ENCODE measurements around the gene LRBA.

Gene LRBA

DNA sequence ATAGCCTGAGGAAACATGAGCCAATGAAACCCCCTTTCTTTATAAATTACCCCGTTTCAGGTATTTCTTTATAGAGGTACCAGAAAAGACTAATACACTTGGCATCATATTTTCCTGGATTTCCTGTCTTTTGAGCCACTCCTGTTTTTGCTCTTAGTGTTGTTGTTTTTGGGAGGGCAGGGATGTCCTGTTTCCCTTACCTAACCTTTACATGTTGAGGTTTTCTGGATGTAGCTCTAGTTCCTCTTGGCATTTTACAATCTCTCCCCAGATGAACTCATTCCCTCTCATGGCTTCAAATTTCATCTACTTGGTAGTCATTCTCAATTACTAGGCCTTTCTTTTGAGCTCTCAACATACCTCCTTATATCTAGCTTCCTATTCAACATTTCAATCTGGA is 537.2 kb downstream of the LRBA start:
- DNase-seq (ENCODE audit: low read depth) = no peak
- no peak for TF ChIP-seq CTCF (IDR thresholded peaks at IDR 0.05; ENCODE audit: low read length, missing control alignments)
- H3K4me3 ChIP-seq (replicated peaks; ENCODE audit: low read depth, low read length) = no peak overlapping the region

GRCh38 chr4:150476776-150477175 is 538.3 kb downstream of the LRBA start:
- TF ChIP-seq CTCF (IDR thresholded peaks at IDR 0.05; ENCODE audit: low read length, missing control alignments) = no peak
- H3K4me3 ChIP-seq (replicated peaks; ENCODE audit: low read depth, low read length) = no peak overlapping the region
- no peak for DNase-seq (ENCODE audit: low read depth)

DNA sequence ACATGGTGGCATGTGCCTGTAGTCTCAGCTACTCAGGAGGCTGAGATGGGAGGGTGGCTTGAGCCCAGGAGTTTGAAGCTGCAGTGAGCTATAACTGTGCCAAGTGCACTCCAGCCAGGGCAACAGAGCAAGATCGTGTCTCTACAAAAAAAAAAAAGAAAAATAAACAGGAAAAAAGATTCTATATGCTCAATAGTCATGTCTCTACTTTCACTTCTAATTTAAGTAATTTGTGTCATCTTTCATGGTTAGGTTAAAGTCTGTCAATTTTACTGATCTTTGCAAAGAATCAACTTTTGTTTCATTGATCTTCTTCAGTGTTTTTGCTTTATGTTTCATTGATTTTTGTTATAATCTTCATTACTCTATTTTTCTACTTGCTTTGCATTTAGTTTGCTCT is 539.3 kb downstream of the LRBA start:
- DNase-seq (ENCODE audit: low read depth) = no peak
- H3K4me3 ChIP-seq (replicated peaks; ENCODE audit: low read depth, low read length) = no peak overlapping the region
- no peak for TF ChIP-seq CTCF (IDR thresholded peaks at IDR 0.05; ENCODE audit: low read length, missing control alignments)

DNA sequence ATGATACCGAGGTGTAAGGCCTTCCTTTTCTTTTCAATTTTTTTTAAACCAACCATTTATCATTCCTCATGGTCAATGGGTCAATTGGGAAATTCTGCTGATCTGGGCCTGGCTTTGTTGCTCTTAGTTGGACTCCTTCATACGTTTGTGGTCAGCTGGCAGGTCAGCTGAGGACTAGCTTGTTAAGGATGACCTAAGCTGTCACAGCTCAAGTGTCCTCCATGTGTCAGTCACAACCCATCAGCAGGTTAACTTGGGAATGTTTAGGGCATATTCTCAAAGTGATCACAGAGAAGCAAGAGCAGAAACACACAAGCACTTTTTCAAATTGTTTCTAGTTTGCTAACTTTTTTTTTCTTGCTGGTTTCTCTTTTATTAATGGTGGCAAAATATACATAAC is 550.6 kb downstream of the LRBA start:
- no peak for DNase-seq (ENCODE audit: low read depth)
- TF ChIP-seq CTCF (IDR thresholded peaks at IDR 0.05; ENCODE audit: low read length, missing control alignments) = no peak
- H3K4me3 ChIP-seq (replicated peaks; ENCODE audit: low read depth, low read length) = no peak overlapping the region

DNA sequence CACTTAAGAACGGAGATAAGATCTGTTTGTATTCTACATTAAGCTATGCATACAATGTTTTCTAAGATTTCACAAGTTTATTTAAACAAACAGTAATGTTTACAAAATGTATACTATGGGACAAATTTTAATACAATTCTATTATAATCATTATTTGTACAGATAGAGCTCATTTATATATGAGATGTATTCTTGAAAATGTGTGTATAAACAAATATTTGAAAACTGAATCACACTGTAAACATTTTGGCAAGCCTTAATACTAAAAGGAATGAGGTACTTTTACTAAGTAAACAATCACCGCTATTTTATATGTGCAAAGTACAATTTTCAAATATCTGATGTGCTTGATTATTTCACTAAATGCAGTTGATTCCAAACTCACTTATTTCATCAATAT is 552.3 kb downstream of the LRBA start:
- H3K4me3 ChIP-seq (replicated peaks; ENCODE audit: low read depth, low read length) = no peak overlapping the region
- DNase-seq (ENCODE audit: low read depth) = no peak
- TF ChIP-seq CTCF (IDR thresholded peaks at IDR 0.05; ENCODE audit: low read length, missing control alignments) = no peak

GRCh38 chr4:150461957-150462356 is 553.1 kb downstream of the LRBA start:
- DNase-seq (ENCODE audit: low read depth) = no peak
- no peak for TF ChIP-seq CTCF (IDR thresholded peaks at IDR 0.05; ENCODE audit: low read length, missing control alignments)
- H3K4me3 ChIP-seq (replicated peaks; ENCODE audit: low read depth, low read length) = no peak overlapping the region

DNA sequence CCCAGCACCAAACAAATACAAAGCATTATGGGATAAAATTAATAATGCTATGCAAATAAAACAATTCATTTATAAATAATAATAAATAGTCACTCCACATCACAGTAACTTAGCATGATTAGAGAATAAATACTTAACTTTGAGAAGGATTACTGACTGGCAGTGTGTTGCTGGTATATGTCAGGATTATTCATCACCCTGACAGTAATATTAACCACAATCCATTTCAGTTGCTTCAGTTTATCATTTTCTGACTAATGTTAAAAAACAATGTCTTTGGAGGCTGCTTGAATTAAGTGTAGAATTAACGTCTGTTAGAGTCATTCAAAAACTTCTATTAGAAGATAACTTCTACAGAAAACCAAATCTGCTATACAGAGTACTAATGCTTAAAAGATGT is 557.3 kb downstream of the LRBA start:
- DNase-seq (ENCODE audit: low read depth) = peak; percentile 4
- TF ChIP-seq CTCF (IDR thresholded peaks at IDR 0.05; ENCODE audit: low read length, missing control alignments) = no peak
- H3K4me3 ChIP-seq (replicated peaks; ENCODE audit: low read depth, low read length) = no peak overlapping the region

All from fibroblast of pulmonary artery (primary cell).